ENCODE data around the gene CORO2A.

The CORO2A gene

GRCh38 chr9:98164912-98165311 lies 27.5 kb downstream of the CORO2A start:
- no peak for DNase-seq

GRCh38 chr9:98162613-98163012 lies 29.8 kb downstream of the CORO2A start:
- DNase-seq, result no peak

- DNase-seq, result no peak
Measured at GRCh38 chr9:98161851-98162250, 30.6 kb downstream of the CORO2A start.

GRCh38 chr9:98159790-98160189 lies 32.6 kb downstream of the CORO2A start:
- no peak for DNase-seq

GRCh38 chr9:98159301-98159700 lies 33.1 kb downstream of the CORO2A start:
- DNase-seq, result no peak

- no peak for DNase-seq
Measured at GRCh38 chr9:98158071-98158831, 34.2 kb downstream of the CORO2A start.

GRCh38 chr9:98157372-98157771 lies 35.1 kb downstream of the CORO2A start:
- no peak for DNase-seq

- no peak for DNase-seq
Measured at GRCh38 chr9:98154678-98155077, 37.8 kb downstream of the CORO2A start.

GRCh38 chr9:98152526-98152925 lies 39.9 kb downstream of the CORO2A start:
- DNase-seq, result no peak

GRCh38 chr9:98150721-98151120 lies 41.7 kb downstream of the CORO2A start:
- DNase-seq, result no peak

GRCh38 chr9:98150164-98150563 lies 42.3 kb downstream of the CORO2A start:
- DNase-seq, result no peak

GRCh38 chr9:98149422-98149821 lies 43.0 kb downstream of the CORO2A start:
- no peak for DNase-seq

- no peak for DNase-seq
Measured at GRCh38 chr9:98148486-98148885, 44.0 kb downstream of the CORO2A start.

GRCh38 chr9:98147582-98147981 lies 44.9 kb downstream of the CORO2A start:
- no peak for DNase-seq

GRCh38 chr9:98146101-98146991 lies 46.1 kb downstream of the CORO2A start:
- no peak for DNase-seq

GRCh38 chr9:98144631-98145030 lies 47.8 kb downstream of the CORO2A start:
- no peak for DNase-seq

GRCh38 chr9:98144076-98144475 lies 48.4 kb downstream of the CORO2A start:
- DNase-seq, result no peak

GRCh38 chr9:98142925-98143481 lies 49.4 kb downstream of the CORO2A start:
- DNase-seq, result no peak

- DNase-seq, result no peak
Measured at GRCh38 chr9:98142182-98142907, 50.1 kb downstream of the CORO2A start.

- DNase-seq, result no peak
Measured at GRCh38 chr9:98140503-98140902, 51.9 kb downstream of the CORO2A start.

GRCh38 chr9:98136489-98136888 lies 55.9 kb downstream of the CORO2A start:
- DNase-seq, result no peak

GRCh38 chr9:98135938-98136337 lies 56.5 kb downstream of the CORO2A start:
- DNase-seq, result no peak

- no peak for DNase-seq
Measured at GRCh38 chr9:98135558-98135934, 56.9 kb downstream of the CORO2A start.

All from CD4-positive, alpha-beta T cell treated with Interleukin-10 for 1 hour (primary cell).